Liver (tissue), 9 donors: ENCODE results near the gene SPDEF. TPM values are rescaled to one million over a fixed set of nuclear protein-coding genes. Genes with fewer than 3 reads are reported as not detected.

ENCODE experiments used
- DNase-seq: peaks from one replicate; pipeline ENCODE4 v3.0.0-alpha.2; 2017; ENCODE audit warnings: low spot score
- H3K27ac ChIP-seq, 2 donors: one replicate each; pipeline ENCODE4 v1.7.0; 2013; ENCODE audit warnings: inconsistent platforms in 2 of 2, low read length in 2 of 2, control low read depth in 1 of 2, low read depth in 1 of 2, mild to moderate bottlenecking in 1 of 2
- H3K27me3 ChIP-seq, 4 donors: one replicate each; pipeline versions ENCODE4 v1.6.1 to v1.7.0; 2013; ENCODE audit warnings: low read length in 3 of 4, inconsistent platforms in 1 of 4, mild to moderate bottlenecking in 1 of 4, moderate library complexity in 1 of 4; ENCODE audit not compliant: control insufficient read depth in 4 of 4, insufficient read depth in 4 of 4
- H3K36me3 ChIP-seq, 4 donors: one replicate each; pipeline versions ENCODE4 v1.6.1 to v1.7.0; 2013; ENCODE audit warnings: low read length in 3 of 4, mild to moderate bottlenecking in 3 of 4, low read depth in 1 of 4, moderate library complexity in 1 of 4; ENCODE audit not compliant: control insufficient read depth in 4 of 4, insufficient read depth in 3 of 4
- H3K4me1 ChIP-seq, 4 donors: one replicate each; pipeline versions ENCODE4 v1.6.1 to v1.7.0; 2013; ENCODE audit warnings: low read length in 3 of 4, mild to moderate bottlenecking in 3 of 4, moderate library complexity in 1 of 4; ENCODE audit not compliant: control insufficient read depth in 4 of 4, insufficient read depth in 4 of 4
- H3K4me3 ChIP-seq, 3 donors: one replicate each; pipeline versions ENCODE4 v1.6.1 to v1.7.0; 2013; ENCODE audit warnings: low read length in 3 of 3, control low read depth in 1 of 3, low read depth in 1 of 3, mild to moderate bottlenecking in 1 of 3
- H3K9ac ChIP-seq, 2 donors: one replicate each; pipeline ENCODE4 v1.7.0; 2013; ENCODE audit warnings: low read length in 2 of 2, mild to moderate bottlenecking in 2 of 2, moderate library complexity in 2 of 2, control low read depth in 1 of 2, low read depth in 1 of 2
- H3K9me3 ChIP-seq, 4 donors: one replicate each; pipeline versions ENCODE4 v1.6.1 to v1.7.0; 2013; ENCODE audit warnings: low read length in 3 of 4; ENCODE audit not compliant: control insufficient read depth in 4 of 4
- ATF3 ChIP-seq: IDR thresholded peaks from 2 replicates; pipeline ENCODE4 v1.6.1; 2016; ENCODE audit warnings: antibody characterized with exemption
- CTCF ChIP-seq: fragments of 150-350 bp; IDR thresholded peaks from 2 replicates; pipeline ENCODE4 v1.5.1; 2017; ENCODE audit warnings: improper control_type of control experiment, low read depth, low read length; ENCODE audit not compliant: missing input control
- FOXA1 ChIP-seq: IDR thresholded peaks from 2 replicates; pipeline ENCODE4 v1.6.1; 2016; ENCODE audit warnings: antibody characterized with exemption
- FOXA2 ChIP-seq: IDR thresholded peaks from 2 replicates; pipeline ENCODE4 v1.6.1; 2016; ENCODE audit warnings: antibody characterized with exemption
- GABPA ChIP-seq, 2 donors: IDR thresholded peaks in 1 of 2; conservative IDR thresholded peaks in 1 of 2; 2 replicates each; pipeline ENCODE4 v1.6.1; 2016; ENCODE audit warnings: antibody characterized with exemption in 2 of 2, mild to moderate bottlenecking in 1 of 2, moderate library complexity in 1 of 2
- HNF4A ChIP-seq, 2 donors: conservative IDR thresholded peaks; 2 replicates each; pipeline ENCODE4 v1.6.1; 2016; ENCODE audit warnings: antibody characterized with exemption in 2 of 2, mild to moderate bottlenecking in 2 of 2
- HNF4G ChIP-seq: IDR thresholded peaks from 2 replicates; pipeline ENCODE4 v1.6.1; 2016; ENCODE audit warnings: antibody characterized with exemption
- JUND ChIP-seq, 2 donors: IDR thresholded peaks; 2 replicates each; pipeline ENCODE4 v1.6.1; 2016; ENCODE audit warnings: antibody characterized with exemption in 2 of 2
- MAX ChIP-seq: IDR thresholded peaks from 2 replicates; pipeline ENCODE4 v1.6.1; 2016; ENCODE audit warnings: antibody characterized with exemption
- NR2F2 ChIP-seq: IDR thresholded peaks from 2 replicates; pipeline ENCODE4 v1.6.1; 2016; ENCODE audit warnings: antibody characterized with exemption
- RAD21 ChIP-seq, 2 donors: IDR thresholded peaks; 2 replicates each; pipeline ENCODE4 v1.6.1; 2016; ENCODE audit warnings: antibody characterized with exemption in 2 of 2, mild to moderate bottlenecking in 2 of 2
- REST ChIP-seq: IDR thresholded peaks from 2 replicates; pipeline ENCODE4 v1.6.1; 2016; ENCODE audit warnings: antibody characterized with exemption, mild to moderate bottlenecking
- SP1 ChIP-seq: IDR thresholded peaks from 2 replicates; pipeline ENCODE4 v1.6.1; 2018; ENCODE audit warnings: antibody characterized with exemption, mild to moderate bottlenecking
- TAF1 ChIP-seq: conservative IDR thresholded peaks from 2 replicates; pipeline ENCODE4 v1.6.1; 2016; ENCODE audit warnings: antibody characterized with exemption, mild to moderate bottlenecking
- YY1 ChIP-seq: IDR thresholded peaks from 2 replicates; pipeline ENCODE4 v1.6.1; 2016; ENCODE audit warnings: antibody characterized with exemption, mild to moderate bottlenecking
- ZBTB33 ChIP-seq: IDR thresholded peaks from 2 replicates; pipeline ENCODE4 v1.6.1; 2016; ENCODE audit warnings: antibody characterized with exemption
- WGBS: extraction: QIAGEN DNeasy Blood & Tissue Kit; methylation state at CpG from one replicate; pipeline ENCODE4 v1.1.7; 2013; 5-methylcytosine and 5-hydroxymethylcytosine counted together
- polyA plus RNA-seq, 2 donors: library from polyadenylated mRNA; stranded (reverse) in 1 of 2; unstranded in 1 of 2; fragments of 200-250 nt in 1 of 2; fragments of >200 nt in 1 of 2; fragmentation: Nextera tagmentation in 1 of 2; extraction: Ambion mirVana in 1 of 2; gene quantifications; one replicate each; pipeline versions ENCODE4 v1.2.1 to v1.2.3, GENCODE V29; 2013 to 2015
- total RNA-seq, 2 donors: library from RNA; depleted of rRNA; stranded (reverse); fragments of >200 nt; gene quantifications; one replicate each; pipeline ENCODE4 v1.2.3, GENCODE V29; 2014
- donor health status: healthy.
- donor health status: healthy.
- donor health status: healthy.
- donor health status: healthy.
- donor health status: healthy.

SPDEF gene
- total and polyA plus RNA-seq, 4 donors, result 0.05 to 0.09 TPM; not detected in 2

GRCh38 chr6:34510299-34510698 lies 45.8 kb downstream of the SPDEF start:
- Histone ChIP-seq H3K9me3 (no peaks in the 10 kb centered on the region), H3K36me3 (no peaks in the 10 kb centered on the region), H3K27me3 (no peaks in the 10 kb centered on the region), H3K4me1 (no peaks in the 10 kb centered on the region), H3K4me3 (no peak overlapping the region), H3K9ac (no peak overlapping the region), H3K27ac (no peak overlapping the region)
- TF ChIP-seq YY1 (no peak), RAD21 (IDR thresholded peaks at IDR 0.05) (no peak), ZBTB33 (no peak), SP1 (no peak), GABPA (IDR thresholded peaks at IDR 0.05 in 1 of 2, conservative IDR thresholded peaks at IDR 0.05 in 1 of 2) (no peak), HNF4G (no peak), TAF1 (no peak), CTCF (no peak), REST (no peak), ATF3 (no peak), FOXA2 (no peak), HNF4A (conservative IDR thresholded peaks at IDR 0.05) (no peak), FOXA1 (no peak)
- no peak for DNase-seq
- WGBS, result 89% methylated on average over 4 of the region's 4 CpGs

- 97% methylated on average over 4 of the region's 4 CpGs for WGBS
- H3K27me3 ChIP-seq, result no peaks in the 10 kb centered on the region
- TF ChIP-seq SP1 (no peak), NR2F2 (no peak), JUND (IDR thresholded peaks at IDR 0.05) (no peak), HNF4A (conservative IDR thresholded peaks at IDR 0.05) (no peak), REST (no peak), MAX (no peak), CTCF (no peak), GABPA (IDR thresholded peaks at IDR 0.05 in 1 of 2, conservative IDR thresholded peaks at IDR 0.05 in 1 of 2) (no peak), FOXA1 (no peak), HNF4G (no peak), ZBTB33 (no peak)
- DNase-seq, result no peak
- no peaks in the 10 kb centered on the region for H3K36me3 ChIP-seq
- H3K9ac ChIP-seq, result no peak overlapping the region
- H3K27ac ChIP-seq, result no peak overlapping the region
- no peaks in the 10 kb centered on the region for H3K4me1 ChIP-seq
- H3K4me3 ChIP-seq, result no peak overlapping the region
- H3K9me3 ChIP-seq, result no peaks in the 10 kb centered on the region
These were observed 46.3 kb downstream of the SPDEF start for GRCh38 chr6:34509782-34510181.
